Ovary (tissue), 3 donors: ENCODE results near the gene WBP1.

ENCODE experiments used
- EP300 ChIP-seq: sonication (generic); formaldehyde crosslinking; IDR thresholded peaks from one replicate; pipeline ENCODE4 v1.6.1; 2017; ENCODE audit warnings: antibody characterized with exemption
- POLR2A ChIP-seq: fragments of 450-650 bp; IDR thresholded peaks from one replicate; pipeline ENCODE4 v1.6.1; 2017; ENCODE audit warnings: antibody characterized with exemption, mild to moderate bottlenecking, moderate library complexity
- TF ChIP-seq, protein P1 (sequence below), 3 donors: fragments of 450-650 bp in 2 of 3; fragments of 200-600 bp in 1 of 3; IDR thresholded peaks; one replicate each; pipeline versions ENCODE4 v1.5.1 to v1.8.0; 2016 to 2022; ENCODE audit warnings: antibody characterized with exemption in 3 of 3, mild to moderate bottlenecking in 1 of 3
- donor health status: DM: no; HTN: no; CAD: no.

DNA sequence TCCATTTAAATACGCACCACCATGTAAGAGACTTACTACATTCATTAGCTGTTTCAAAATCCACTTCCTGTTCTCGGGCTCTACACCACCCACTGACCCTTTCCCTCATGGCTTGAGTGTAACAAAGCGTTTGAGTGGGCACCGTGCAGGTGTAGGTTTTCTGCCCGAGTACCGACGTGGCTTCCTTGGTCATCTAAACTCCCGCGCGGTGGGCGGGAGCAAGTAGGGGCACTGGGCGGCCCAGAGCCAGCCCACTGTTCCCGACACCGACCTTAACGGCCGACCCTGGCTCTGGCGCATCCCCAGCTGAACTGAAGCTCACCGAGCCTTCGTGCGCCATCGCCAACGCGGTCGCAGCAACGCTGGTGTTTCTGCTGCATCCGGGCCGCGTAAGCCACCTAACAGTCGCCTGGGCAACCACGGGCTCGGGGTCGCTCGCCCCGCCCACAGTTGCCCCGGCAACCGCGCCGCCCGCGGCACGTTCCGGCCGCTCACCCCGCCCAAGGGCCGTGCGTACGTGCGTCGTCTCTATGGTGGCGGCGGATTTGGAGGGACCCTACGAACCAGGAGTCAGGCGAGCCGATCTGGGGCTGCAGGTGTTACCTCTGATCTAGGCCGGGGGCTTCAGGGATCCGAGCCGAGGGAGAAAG lies 36.9 kb upstream of the WBP1 start, which contains the start of the genes C2orf81 and WDR54:
- TF ChIP-seq, protein P1, sequence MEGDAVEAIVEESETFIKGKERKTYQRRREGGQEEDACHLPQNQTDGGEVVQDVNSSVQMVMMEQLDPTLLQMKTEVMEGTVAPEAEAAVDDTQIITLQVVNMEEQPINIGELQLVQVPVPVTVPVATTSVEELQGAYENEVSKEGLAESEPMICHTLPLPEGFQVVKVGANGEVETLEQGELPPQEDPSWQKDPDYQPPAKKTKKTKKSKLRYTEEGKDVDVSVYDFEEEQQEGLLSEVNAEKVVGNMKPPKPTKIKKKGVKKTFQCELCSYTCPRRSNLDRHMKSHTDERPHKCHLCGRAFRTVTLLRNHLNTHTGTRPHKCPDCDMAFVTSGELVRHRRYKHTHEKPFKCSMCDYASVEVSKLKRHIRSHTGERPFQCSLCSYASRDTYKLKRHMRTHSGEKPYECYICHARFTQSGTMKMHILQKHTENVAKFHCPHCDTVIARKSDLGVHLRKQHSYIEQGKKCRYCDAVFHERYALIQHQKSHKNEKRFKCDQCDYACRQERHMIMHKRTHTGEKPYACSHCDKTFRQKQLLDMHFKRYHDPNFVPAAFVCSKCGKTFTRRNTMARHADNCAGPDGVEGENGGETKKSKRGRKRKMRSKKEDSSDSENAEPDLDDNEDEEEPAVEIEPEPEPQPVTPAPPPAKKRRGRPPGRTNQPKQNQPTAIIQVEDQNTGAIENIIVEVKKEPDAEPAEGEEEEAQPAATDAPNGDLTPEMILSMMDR (IDR thresholded peaks at IDR 0.05): no peak
- TF ChIP-seq POLR2A: peak; percentile 63
- TF ChIP-seq EP300: no peak
